DMS153 (cell line): ENCODE data around the gene TBC1D23.
"Not testable (repeated sequence)": the region's sequence is repeated elsewhere in the genome, so short reads cannot be mapped to it uniquely, and the experiment has no call there.

Source experiments
- DNase-seq: peaks from one replicate; lab custom pipeline; 2025; lab: John Stamatoyannopoulos, UW

TBC1D23 gene

GRCh38 chr3:100299016-100299415 lies 38.2 kb downstream of the TBC1D23 start:
- DNase-seq = no peak

GRCh38 chr3:100306695-100307094 lies 45.9 kb downstream of the TBC1D23 start:
- no peak for DNase-seq

- DNase-seq = no peak
These were observed 49.7 kb downstream of the TBC1D23 start for GRCh38 chr3:100310355-100310965.

GRCh38 chr3:100311011-100311410 lies 50.2 kb downstream of the TBC1D23 start:
- DNase-seq = no peak

- no peak for DNase-seq
These were observed 55.9 kb downstream of the TBC1D23 start for GRCh38 chr3:100316641-100317069.

GRCh38 chr3:100317912-100318311 lies 57.1 kb downstream of the TBC1D23 start:
- no peak for DNase-seq

GRCh38 chr3:100319951-100320350 lies 59.2 kb downstream of the TBC1D23 start:
- DNase-seq = no peak

- no peak for DNase-seq
These were observed 63.3 kb downstream of the TBC1D23 start for GRCh38 chr3:100324044-100324443.

GRCh38 chr3:100325827-100326226 lies 65.0 kb downstream of the TBC1D23 start:
- no peak for DNase-seq

- not testable (repeated sequence) for DNase-seq
These were observed 66.6 kb downstream of the TBC1D23 start for GRCh38 chr3:100327377-100327776.

GRCh38 chr3:100329800-100330489 lies 69.2 kb downstream of the TBC1D23 start:
- DNase-seq = peak; percentile 40

GRCh38 chr3:100330651-100331050 lies 69.9 kb downstream of the TBC1D23 start:
- no peak for DNase-seq

- DNase-seq = no peak
These were observed 70.9 kb downstream of the TBC1D23 start for GRCh38 chr3:100331660-100332059.

GRCh38 chr3:100333051-100333450 lies 72.3 kb downstream of the TBC1D23 start:
- no peak for DNase-seq

GRCh38 chr3:100333970-100334487 lies 73.2 kb downstream of the TBC1D23 start:
- DNase-seq = no peak

- peak; percentile 49 for DNase-seq
These were observed 73.9 kb downstream of the TBC1D23 start, which contains the start of gene NIT2 for GRCh38 chr3:100334488-100335351. Gene NIT2 (plus strand): TSS chr3:100334757. CDS start chr3:100334792, 35 bp downstream.

- DNase-seq = peak; percentile 9
These were observed 74.6 kb downstream of the TBC1D23 start for GRCh38 chr3:100335434-100335833.

- DNase-seq = not testable (repeated sequence)
These were observed 75.4 kb downstream of the TBC1D23 start for GRCh38 chr3:100336229-100336628.

GRCh38 chr3:100338911-100339310 lies 78.1 kb downstream of the TBC1D23 start:
- no peak for DNase-seq

- no peak for DNase-seq
These were observed 79.0 kb downstream of the TBC1D23 start for GRCh38 chr3:100339786-100340185.

- DNase-seq = no peak
These were observed 79.7 kb downstream of the TBC1D23 start for GRCh38 chr3:100340527-100340926.

- no peak for DNase-seq
These were observed 87.9 kb downstream of the TBC1D23 start for GRCh38 chr3:100348727-100349126.
